HEK293 (cell line): ENCODE data around the gene SERPINB5.

Experiments
- MZF1 ChIP-seq: fragments of 450-650 bp; formaldehyde crosslinking; IDR thresholded peaks from 2 replicates; pipeline ENCODE4 v1.5.1; 2017; ENCODE audit warnings: missing biosample characterization, missing genetic modification characterization, borderline replicate concordance
- RBAK ChIP-seq: fragments of 450-650 bp; formaldehyde crosslinking; IDR thresholded peaks from 2 replicates; pipeline ENCODE4 v1.5.1; 2016; ENCODE audit warnings: missing biosample characterization, missing genetic modification characterization
- REPIN1 ChIP-seq: fragments of 450-650 bp; formaldehyde crosslinking; IDR thresholded peaks from 2 replicates; pipeline ENCODE4 v1.5.1; 2017; ENCODE audit warnings: missing biosample characterization, missing genetic modification characterization, low read depth
- TF ChIP-seq, protein P1 (sequence below): fragments of 450-650 bp; formaldehyde crosslinking; IDR thresholded peaks from 2 replicates; pipeline ENCODE4 v1.5.1; 2016; ENCODE audit warnings: missing biosample characterization, missing genetic modification characterization

DNA sequence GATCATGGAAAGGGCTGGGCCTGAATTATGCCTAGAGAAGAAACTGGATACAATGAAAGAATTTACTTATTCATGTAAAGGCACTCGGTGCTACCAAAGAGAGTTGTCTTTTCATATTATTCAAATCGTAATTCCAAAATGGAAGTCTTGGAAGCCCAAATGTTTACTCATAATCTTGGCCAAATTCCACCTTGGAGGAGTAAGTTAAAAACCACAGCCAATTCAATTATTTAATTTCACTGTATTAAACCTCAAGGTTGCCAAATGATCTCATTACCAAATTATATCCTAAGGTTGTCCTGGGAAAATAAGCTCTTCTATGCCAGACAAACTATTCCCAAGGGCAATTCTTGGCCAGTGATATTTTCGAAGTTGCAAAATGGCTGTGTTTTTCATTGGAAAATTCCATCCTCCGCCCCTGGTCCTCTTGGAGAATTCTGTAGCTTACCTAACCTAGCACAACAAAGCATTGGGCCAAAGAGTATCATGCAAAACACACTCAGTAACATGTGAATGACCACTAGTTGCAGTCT, 43.4 kb upstream of the SERPINB5 start:
- TF ChIP-seq RBAK, result no peak
- TF ChIP-seq, protein P1, sequence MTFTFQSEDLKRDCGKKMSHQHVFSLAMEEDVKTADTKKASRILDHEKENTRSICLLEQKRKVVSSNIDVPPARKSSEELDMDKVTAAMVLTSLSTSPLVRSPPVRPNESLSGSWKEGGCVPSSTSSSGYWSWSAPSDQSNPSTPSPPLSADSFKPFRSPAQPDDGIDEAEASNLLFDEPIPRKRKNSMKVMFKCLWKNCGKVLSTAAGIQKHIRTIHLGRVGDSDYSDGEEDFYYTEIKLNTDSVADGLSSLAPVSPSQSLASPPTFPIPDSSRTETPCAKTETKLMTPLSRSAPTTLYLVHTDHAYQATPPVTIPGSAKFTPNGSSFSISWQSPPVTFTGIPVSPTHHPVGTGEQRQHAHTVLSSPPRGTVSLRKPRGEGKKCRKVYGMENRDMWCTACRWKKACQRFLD (tag by site-specific recombination), result no peak
- TF ChIP-seq REPIN1 (tag by site-specific recombination), result no peak
- TF ChIP-seq MZF1 (tag by site-specific recombination), result no peak
